DOHH2 (cell line): ENCODE measurements around the gene SIRPG.

Experiments
- H3F3A ChIP-seq: fragments of 200-600 bp; sonication (generic), shearing (Covaris generic); 2 replicates; pipeline ENCODE4 v1.6.0; 2016; ENCODE audit warnings: antibody characterized with exemption, mild to moderate bottlenecking; ENCODE audit not compliant: control insufficient read depth, insufficient read depth
- H3K27ac ChIP-seq: fragments of 200-600 bp; sonication (generic); 2 replicates; pipeline ENCODE4 v1.5.1; 2014; ENCODE audit warnings: low read depth, mild to moderate bottlenecking, low read length, moderate library complexity
- H3K27me3 ChIP-seq: fragments of 200-600 bp; sonication (generic); 2 replicates; pipeline ENCODE4 v1.6.1; 2014; ENCODE audit warnings: mild to moderate bottlenecking, low read length, mixed read lengths; ENCODE audit not compliant: control insufficient read depth
- H3K36me3 ChIP-seq: fragments of 200-600 bp; sonication (generic); 2 replicates; pipeline ENCODE4 v1.6.1; 2014; ENCODE audit warnings: mild to moderate bottlenecking, low read length, moderate library complexity, mixed read lengths; ENCODE audit not compliant: control insufficient read depth
- H3K4me1 ChIP-seq: fragments of 200-600 bp; sonication (generic); 2 replicates; pipeline ENCODE4 v1.6.1; 2014; ENCODE audit warnings: mild to moderate bottlenecking, low read length, mixed read lengths; ENCODE audit not compliant: control insufficient read depth
- H3K4me2 ChIP-seq: fragments of 200-600 bp; sonication (generic); 2 replicates; pipeline ENCODE4 v1.6.0; 2014; ENCODE audit warnings: mild to moderate bottlenecking, low read length, moderate library complexity
- H3K4me3 ChIP-seq: fragments of 200-600 bp; sonication (generic); 2 replicates; pipeline ENCODE4 v1.5.1; 2014; ENCODE audit warnings: mild to moderate bottlenecking, low read length, mixed read lengths
- H3K79me2 ChIP-seq: fragments of 200-600 bp; sonication (generic); 2 replicates; pipeline ENCODE4 v1.6.1; 2014; ENCODE audit warnings: mild to moderate bottlenecking, low read length, mixed read lengths; ENCODE audit not compliant: control insufficient read depth
- H3K9me2 ChIP-seq: fragments of 200-600 bp; sonication (generic); replicated peaks from 2 replicates; pipeline ENCODE4 v1.6.1; 2014; ENCODE audit warnings: mild to moderate bottlenecking, low read length, mixed read lengths; ENCODE audit not compliant: control insufficient read depth
- H3K9me3 ChIP-seq: fragments of 200-600 bp; sonication (generic); 2 replicates; pipeline ENCODE4 v1.6.1; 2014; ENCODE audit warnings: antibody characterized with exemption, low read length, mixed read lengths; ENCODE audit not compliant: control insufficient read depth, insufficient read depth
- H4K20me1 ChIP-seq: fragments of 200-600 bp; sonication (generic); 2 replicates; pipeline ENCODE4 v1.6.0; 2014; ENCODE audit warnings: low read depth, mild to moderate bottlenecking, antibody characterized with exemption, low read length, moderate library complexity; ENCODE audit not compliant: control insufficient read depth, insufficient read depth
- CTCF ChIP-seq: fragments of 200-600 bp; sonication (generic); IDR thresholded peaks from one replicate; pipeline ENCODE4 v1.5.1; 2014; ENCODE audit warnings: antibody characterized with exemption, mild to moderate bottlenecking, low read depth, low read length; ENCODE audit not compliant: poor library complexity, severe bottlenecking
- EZH2phosphoT487 ChIP-seq: fragments of 200-600 bp; sonication (generic); IDR thresholded peaks from 2 replicates; pipeline ENCODE4 v1.6.1; 2017; ENCODE audit warnings: borderline replicate concordance, mild to moderate bottlenecking, antibody characterized with exemption, low read length, moderate library complexity, mixed read lengths

The SIRPG gene

GRCh38 chr20:1673424-1673823 lies 15.8 kb upstream of the SIRPG start:
- Histone ChIP-seq H3K27me3 (peaks cover 27% of the 10 kb centered on the region), H3K36me3 (no peaks in the 10 kb centered on the region), H3K4me1 (no peaks in the 10 kb centered on the region), H3K4me2 (no peak overlapping the region), H3K79me2 (no peaks in the 10 kb centered on the region), H3F3A (no peaks in the 10 kb centered on the region), H3K9me2 (no peaks in the 10 kb centered on the region), H4K20me1 (no peaks in the 10 kb centered on the region), H3K4me3 (no peak overlapping the region), H3K9me3 (no peaks in the 10 kb centered on the region), H3K27ac (no peak overlapping the region)
- TF ChIP-seq CTCF (no peak), EZH2phosphoT487 (no peak)

- H3K79me2 ChIP-seq: no peaks in the 10 kb centered on the region
- H3K9me3 ChIP-seq: no peaks in the 10 kb centered on the region
- H3K27me3 ChIP-seq: peaks cover 25% of the 10 kb centered on the region
- no peak for TF ChIP-seq CTCF
- no peak for TF ChIP-seq EZH2phosphoT487
- H3K9me2 ChIP-seq: no peaks in the 10 kb centered on the region
- no peaks in the 10 kb centered on the region for H4K20me1 ChIP-seq
- no peaks in the 10 kb centered on the region for H3K36me3 ChIP-seq
- no peak overlapping the region for H3K27ac ChIP-seq
- no peak overlapping the region for H3K4me3 ChIP-seq
- no peaks in the 10 kb centered on the region for H3F3A ChIP-seq
- no peaks in the 10 kb centered on the region for H3K4me1 ChIP-seq
- H3K4me2 ChIP-seq: no peak overlapping the region
Observed at GRCh38 chr20:1672728-1673127, 15.1 kb upstream of the SIRPG start.

GRCh38 chr20:1671891-1672669 lies 14.5 kb upstream of the SIRPG start:
- Histone ChIP-seq H3K4me2 (no peak overlapping the region), H3K4me3 (no peak overlapping the region), H3K9me3 (no peaks in the 10 kb centered on the region), H4K20me1 (no peaks in the 10 kb centered on the region), H3K4me1 (no peaks in the 10 kb centered on the region), H3K27me3 (peaks cover 21% of the 10 kb centered on the region), H3K79me2 (no peaks in the 10 kb centered on the region), H3K9me2 (no peaks in the 10 kb centered on the region), H3K36me3 (no peaks in the 10 kb centered on the region), H3K27ac (no peak overlapping the region), H3F3A (no peaks in the 10 kb centered on the region)
- TF ChIP-seq EZH2phosphoT487 (no peak), CTCF (no peak)
